Mesothelial cell of epicardium (in vitro differentiated cells): Measurements from ENCODE around the gene MFSD12. TPM values are rescaled to one million over a fixed set of nuclear protein-coding genes. Genes with fewer than 3 reads are reported as not detected.

Source experiments
- DNase-seq, 2 experiments: peaks; one replicate each; pipeline ENCODE4 v3.0.0; 2021; ENCODE audit warnings: low spot score in 2 of 2; ENCODE audit not compliant: unreplicated experiment in 2 of 2
- H3K27ac Mint-ChIP-seq: 2 replicates; pipeline ENCODE4 v1.8.0; 2021; ENCODE audit warnings: mixed read lengths
- H3K27me3 Mint-ChIP-seq: 2 replicates; pipeline ENCODE4 v1.8.0; 2021; ENCODE audit warnings: low read depth, mixed read lengths
- H3K36me3 Mint-ChIP-seq: 2 replicates; pipeline ENCODE4 v1.8.0; 2021; ENCODE audit warnings: mixed read lengths
- H3K4me1 Mint-ChIP-seq: 2 replicates; pipeline ENCODE4 v1.8.0; 2021; ENCODE audit warnings: mixed read lengths
- H3K4me3 Mint-ChIP-seq: 2 replicates; pipeline ENCODE4 v1.8.0; 2021; ENCODE audit warnings: mild to moderate bottlenecking, moderate library complexity, mixed read lengths
- H3K9me3 Mint-ChIP-seq: 2 replicates; pipeline ENCODE4 v1.8.0; 2021; ENCODE audit warnings: mixed read lengths
- total RNA-seq: library from RNA; stranded (reverse); gene quantifications from 3 replicates; pipeline ENCODE4 v1.2.1, GENCODE V29; 2021
- TF ChIP-seq, protein P1 (sequence below): fragments of 200-600 bp; sonication (generic); IDR thresholded peaks from one replicate; pipeline ENCODE4 v1.5.0; 2021; ENCODE audit warnings: antibody characterized with exemption; ENCODE audit not compliant: unreplicated experiment

MFSD12 gene
- total RNA-seq, 1 donor from 2014 or later = 59.5 TPM

DNA sequence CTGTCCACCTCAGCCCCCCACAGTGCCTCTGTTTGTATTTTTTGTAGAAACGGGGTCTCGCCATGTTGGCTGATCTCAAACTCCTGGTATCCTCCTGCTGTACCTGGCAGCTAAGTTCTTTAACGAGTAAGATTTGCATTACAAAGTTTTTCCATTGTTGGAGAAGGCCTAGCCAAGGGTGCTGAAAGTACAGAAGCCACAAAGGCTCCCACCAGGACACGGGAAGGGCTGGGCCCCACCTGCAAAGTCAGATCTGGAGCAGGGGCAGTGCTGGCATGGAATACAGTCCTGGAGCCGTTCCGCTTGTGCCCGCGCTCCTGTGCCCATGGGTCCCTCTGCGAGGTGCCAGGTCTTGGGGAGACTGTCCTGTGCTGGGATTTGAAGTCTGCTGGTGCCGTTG lies 39.1 kb downstream of the MFSD12 start:
- no peak for DNase-seq
- Mint-ChIP-seq H3K27ac (no peak overlapping the region), H3K36me3 (peaks cover 4% of the 10 kb centered on the region), H3K4me3 (no peak overlapping the region), H3K4me1 (peaks cover 5% of the 10 kb centered on the region), H3K27me3 (no peaks in the 10 kb centered on the region), H3K9me3 (no peaks in the 10 kb centered on the region)
- TF ChIP-seq, protein P1, sequence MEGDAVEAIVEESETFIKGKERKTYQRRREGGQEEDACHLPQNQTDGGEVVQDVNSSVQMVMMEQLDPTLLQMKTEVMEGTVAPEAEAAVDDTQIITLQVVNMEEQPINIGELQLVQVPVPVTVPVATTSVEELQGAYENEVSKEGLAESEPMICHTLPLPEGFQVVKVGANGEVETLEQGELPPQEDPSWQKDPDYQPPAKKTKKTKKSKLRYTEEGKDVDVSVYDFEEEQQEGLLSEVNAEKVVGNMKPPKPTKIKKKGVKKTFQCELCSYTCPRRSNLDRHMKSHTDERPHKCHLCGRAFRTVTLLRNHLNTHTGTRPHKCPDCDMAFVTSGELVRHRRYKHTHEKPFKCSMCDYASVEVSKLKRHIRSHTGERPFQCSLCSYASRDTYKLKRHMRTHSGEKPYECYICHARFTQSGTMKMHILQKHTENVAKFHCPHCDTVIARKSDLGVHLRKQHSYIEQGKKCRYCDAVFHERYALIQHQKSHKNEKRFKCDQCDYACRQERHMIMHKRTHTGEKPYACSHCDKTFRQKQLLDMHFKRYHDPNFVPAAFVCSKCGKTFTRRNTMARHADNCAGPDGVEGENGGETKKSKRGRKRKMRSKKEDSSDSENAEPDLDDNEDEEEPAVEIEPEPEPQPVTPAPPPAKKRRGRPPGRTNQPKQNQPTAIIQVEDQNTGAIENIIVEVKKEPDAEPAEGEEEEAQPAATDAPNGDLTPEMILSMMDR = no peak

DNA sequence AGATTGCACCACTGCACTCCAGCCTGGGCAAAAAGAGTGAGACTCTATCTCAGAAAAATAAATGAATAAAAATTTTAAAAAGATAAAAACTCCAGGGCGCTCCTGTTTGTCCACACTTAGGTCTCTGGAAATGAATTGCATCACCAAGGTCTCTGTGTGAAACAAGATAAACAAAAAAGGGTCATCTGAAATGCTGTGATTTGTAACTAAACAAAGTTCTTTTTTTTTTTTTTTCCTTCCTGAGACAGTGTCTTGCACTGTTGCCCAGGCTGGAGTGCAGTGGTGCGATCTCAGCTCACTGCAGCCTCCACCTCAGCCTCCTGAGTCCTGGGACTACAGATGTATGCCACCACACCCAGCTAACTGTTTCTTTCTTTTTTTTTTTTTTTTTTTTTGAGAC lies 39.7 kb downstream of the MFSD12 start:
- no peak for DNase-seq
- TF ChIP-seq, protein P1 = no peak
- H3K27ac Mint-ChIP-seq = no peak overlapping the region

DNA sequence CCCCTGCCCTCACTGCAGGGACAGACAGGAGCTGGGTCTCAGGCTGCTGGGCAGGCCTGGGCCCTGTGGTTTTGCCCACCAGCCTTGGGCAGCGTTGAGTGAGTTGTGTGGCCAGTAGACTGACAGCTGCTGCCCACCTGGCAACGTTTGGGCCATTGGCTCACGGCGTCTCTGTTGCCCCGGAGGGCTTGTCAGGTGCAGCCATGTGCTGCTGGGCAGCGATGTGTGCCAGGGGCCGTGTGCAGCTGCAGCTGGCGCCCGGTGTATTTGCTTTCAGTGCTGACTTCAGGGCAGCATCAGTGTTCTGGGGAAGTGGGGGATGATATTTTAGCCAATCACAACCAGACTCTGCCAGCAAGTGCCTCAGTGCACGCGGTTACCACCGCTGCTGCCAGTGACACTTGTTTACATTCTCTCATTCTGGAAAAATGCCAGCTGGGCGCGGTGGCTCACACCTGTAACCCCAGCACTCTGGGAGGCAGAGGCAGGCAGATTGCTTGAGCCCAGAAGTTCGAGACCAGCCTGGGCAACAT lies 40.6 kb downstream of the MFSD12 start:
- Mint-ChIP-seq H3K4me3 (no peak overlapping the region), H3K27me3 (no peaks in the 10 kb centered on the region), H3K9me3 (no peaks in the 10 kb centered on the region), H3K27ac (no peak overlapping the region), H3K4me1 (peaks cover 5% of the 10 kb centered on the region), H3K36me3 (peaks cover 4% of the 10 kb centered on the region)
- TF ChIP-seq, protein P1 = no peak
- no peak for DNase-seq

More for the DNA sequence above, 39.7 kb downstream of the MFSD12 start:
- H3K4me3 Mint-ChIP-seq = no peak overlapping the region
- H3K36me3 Mint-ChIP-seq = peaks cover 4% of the 10 kb centered on the region
- H3K4me1 Mint-ChIP-seq = peaks cover 5% of the 10 kb centered on the region
- H3K9me3 Mint-ChIP-seq = no peaks in the 10 kb centered on the region
- H3K27me3 Mint-ChIP-seq = no peaks in the 10 kb centered on the region

DNA sequence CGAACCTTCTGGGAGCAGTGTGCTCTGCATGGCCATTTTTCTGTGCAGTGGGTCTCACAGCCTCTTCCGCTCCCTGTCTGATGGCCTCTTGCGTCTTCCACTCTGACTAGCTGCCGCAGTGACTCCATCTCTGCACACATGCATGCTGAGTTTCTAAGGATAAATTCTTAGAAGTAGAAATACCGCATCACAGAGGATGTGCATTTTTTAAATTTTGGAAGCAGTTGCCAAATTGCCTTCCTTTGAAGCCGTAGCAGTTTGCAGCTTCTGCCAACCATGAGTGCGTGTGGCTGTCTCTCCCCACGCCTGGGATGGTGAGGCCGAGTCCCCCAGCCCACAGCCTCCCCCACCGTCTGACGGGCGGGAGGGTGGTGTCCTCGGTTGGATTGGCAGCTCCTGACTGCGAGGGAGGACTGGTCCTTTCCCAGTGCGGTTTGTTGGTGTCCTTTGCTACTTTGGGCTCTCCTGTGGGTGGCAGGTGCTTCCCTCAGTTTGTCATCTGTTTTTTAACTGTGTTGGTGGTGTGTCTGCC lies 41.4 kb downstream of the MFSD12 start:
- Mint-ChIP-seq H3K36me3 (peaks cover 2% of the 10 kb centered on the region), H3K4me3 (no peak overlapping the region), H3K9me3 (no peaks in the 10 kb centered on the region), H3K4me1 (peaks cover 2% of the 10 kb centered on the region), H3K27me3 (no peaks in the 10 kb centered on the region), H3K27ac (no peak overlapping the region)
- no peak for DNase-seq
- TF ChIP-seq, protein P1 = no peak

DNA sequence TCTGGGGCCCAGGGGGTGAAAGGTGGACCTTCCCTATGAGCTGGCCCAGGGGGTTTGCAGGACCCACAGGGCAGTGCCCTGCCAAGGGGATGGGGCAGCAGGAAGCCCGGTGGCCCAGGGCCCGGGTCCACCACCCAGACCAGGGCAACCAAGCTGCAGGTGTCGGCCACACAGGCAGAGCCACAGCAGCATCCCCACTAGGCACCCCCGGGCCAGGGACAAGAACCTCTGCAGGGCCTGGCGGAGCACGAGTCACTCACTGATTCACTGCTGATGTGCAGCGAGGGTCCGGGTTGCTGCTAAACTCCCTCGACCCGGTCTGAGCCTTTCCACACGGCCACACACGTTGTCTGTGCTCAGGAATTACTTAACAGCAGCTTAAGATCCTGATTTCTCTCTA lies 42.5 kb downstream of the MFSD12 start:
- Mint-ChIP-seq H3K4me3 (no peak overlapping the region), H3K36me3 (no peaks in the 10 kb centered on the region), H3K9me3 (no peaks in the 10 kb centered on the region), H3K4me1 (no peaks in the 10 kb centered on the region), H3K27ac (no peak overlapping the region), H3K27me3 (no peaks in the 10 kb centered on the region)
- DNase-seq = no peak
- TF ChIP-seq, protein P1 = no peak
